GM21528 (cell line): ENCODE results near the gene IFIT1B.
A peak's percentile ranks its signal among the peaks of the same experiment; 100 is the strongest.
"Not testable (repeated sequence)": the region's sequence is repeated elsewhere in the genome, so short reads cannot be mapped to it uniquely, and the experiment has no call there.

Source experiments
- ATAC-seq: cut with Tn5 transposase; IDR thresholded peaks from one replicate; pipeline ENCODE4 v1.9.1; 2021; ENCODE audit warnings: mild to moderate bottlenecking, moderate library complexity; ENCODE audit not compliant: unreplicated experiment, low FRiP score

IFIT1B gene

GRCh38 chr10:89373916-89374711, 3.7 kb upstream of the IFIT1B start:
- no peak for ATAC-seq

GRCh38 chr10:89374713-89375141, 3.1 kb upstream of the IFIT1B start:
- ATAC-seq, result no peak

GRCh38 chr10:89379103-89379502, 1.2 kb downstream of the IFIT1B start:
- no peak for ATAC-seq

- ATAC-seq, result no peak
Observed at GRCh38 chr10:89382757-89383156, 4.9 kb downstream of the IFIT1B start.

GRCh38 chr10:89384474-89385340, 6.9 kb downstream of the IFIT1B start:
- no peak for ATAC-seq

- ATAC-seq, result no peak
Observed at GRCh38 chr10:89388806-89389205, 10.9 kb downstream of the IFIT1B start.

- ATAC-seq, result no peak
Observed at GRCh38 chr10:89389254-89389653, 11.4 kb downstream of the IFIT1B start.

GRCh38 chr10:89390476-89391225, 12.8 kb downstream of the IFIT1B start:
- ATAC-seq, result no peak

GRCh38 chr10:89391226-89391576, 13.3 kb downstream of the IFIT1B start:
- not testable (repeated sequence) for ATAC-seq

- peak; percentile 86 for ATAC-seq
Observed at GRCh38 chr10:89391907-89392756, 14.3 kb downstream of the IFIT1B start, which contains the start of gene IFIT1. Gene IFIT1 (plus strand): TSS chr10:89392623. CDS start chr10:89392713, 90 bp downstream.

GRCh38 chr10:89392974-89393373, 15.1 kb downstream of the IFIT1B start:
- ATAC-seq, result peak; percentile 48

- no peak for ATAC-seq
Observed at GRCh38 chr10:89393898-89394297, 16.0 kb downstream of the IFIT1B start.

- ATAC-seq, result no peak
Observed at GRCh38 chr10:89395141-89395540, 17.3 kb downstream of the IFIT1B start.

- no peak for ATAC-seq
Observed at GRCh38 chr10:89398003-89398749, 20.3 kb downstream of the IFIT1B start.

GRCh38 chr10:89399956-89400355, 22.1 kb downstream of the IFIT1B start:
- ATAC-seq, result no peak

- ATAC-seq, result no peak
Observed at GRCh38 chr10:89403043-89403442, 25.2 kb downstream of the IFIT1B start.

GRCh38 chr10:89404104-89405047, 26.5 kb downstream of the IFIT1B start:
- ATAC-seq, result no peak

- ATAC-seq, result not testable (repeated sequence)
Observed at GRCh38 chr10:89406178-89406577, 28.3 kb downstream of the IFIT1B start.
